NCI-H748 (cell line): Measurements from ENCODE around the gene PRR13.
"Not testable (repeated sequence)": the region's sequence is repeated elsewhere in the genome, so short reads cannot be mapped to it uniquely, and the experiment has no call there.

ENCODE experiments used
- DNase-seq: peaks from one replicate; lab custom pipeline; 2025; ENCODE audit not compliant: unreplicated experiment; lab: John Stamatoyannopoulos, UW

The PRR13 gene

GRCh38 chr12:53435326-53435725 lies 6.2 kb upstream of the PRR13 start:
- DNase-seq = not testable (repeated sequence)

- not testable (repeated sequence) for DNase-seq
Measured at GRCh38 chr12:53439582-53439981, 2.0 kb upstream of the PRR13 start.

GRCh38 chr12:53443955-53444354 lies 2.4 kb downstream of the PRR13 start:
- no peak for DNase-seq

- not testable (repeated sequence) for DNase-seq
Measured at GRCh38 chr12:53444593-53445325, 3.2 kb downstream of the PRR13 start.

GRCh38 chr12:53450936-53451335 lies 9.4 kb downstream of the PRR13 start:
- DNase-seq = no peak

- peak; percentile 100 for DNase-seq
Measured at GRCh38 chr12:53451661-53452158, 10.2 kb downstream of the PRR13 start, which contains the start of gene PCBP2. PCBP2 (plus strand) TSS chr12:53452102; CDS start chr12:53454801, 2,699 bp downstream.

GRCh38 chr12:53452159-53453077 lies 10.9 kb downstream of the PRR13 start:
- peak; percentile 85 for DNase-seq

- DNase-seq = no peak
Measured at GRCh38 chr12:53453953-53454640, 12.6 kb downstream of the PRR13 start.

- no peak for DNase-seq
Measured at GRCh38 chr12:53454707-53455106, 13.2 kb downstream of the PRR13 start.

GRCh38 chr12:53456654-53457366 lies 15.3 kb downstream of the PRR13 start:
- no peak for DNase-seq

- DNase-seq = no peak
Measured at GRCh38 chr12:53459097-53459496, 17.6 kb downstream of the PRR13 start.

- DNase-seq = no peak
Measured at GRCh38 chr12:53461059-53461458, 19.5 kb downstream of the PRR13 start.

- no peak for DNase-seq
Measured at GRCh38 chr12:53461591-53461990, 20.1 kb downstream of the PRR13 start.

GRCh38 chr12:53462935-53463334 lies 21.4 kb downstream of the PRR13 start:
- DNase-seq = no peak

GRCh38 chr12:53463802-53464560 lies 22.4 kb downstream of the PRR13 start:
- no peak for DNase-seq

- DNase-seq = no peak
Measured at GRCh38 chr12:53464685-53465418, 23.3 kb downstream of the PRR13 start.

- no peak for DNase-seq
Measured at GRCh38 chr12:53465679-53466078, 24.1 kb downstream of the PRR13 start.

GRCh38 chr12:53466640-53467039 lies 25.1 kb downstream of the PRR13 start:
- DNase-seq = no peak

GRCh38 chr12:53467082-53467481 lies 25.5 kb downstream of the PRR13 start:
- DNase-seq = no peak
